GM12801 (cell line): ENCODE results near the gene XRCC6.

Experiments used
- TF ChIP-seq, protein P1 (sequence below): IDR thresholded peaks from one replicate; pipeline ENCODE4 v1.5.1; 2011; ENCODE audit warnings: control low read depth; ENCODE audit not compliant: insufficient read length; ENCODE audit errors: extremely low read depth

The XRCC6 gene

DNA sequence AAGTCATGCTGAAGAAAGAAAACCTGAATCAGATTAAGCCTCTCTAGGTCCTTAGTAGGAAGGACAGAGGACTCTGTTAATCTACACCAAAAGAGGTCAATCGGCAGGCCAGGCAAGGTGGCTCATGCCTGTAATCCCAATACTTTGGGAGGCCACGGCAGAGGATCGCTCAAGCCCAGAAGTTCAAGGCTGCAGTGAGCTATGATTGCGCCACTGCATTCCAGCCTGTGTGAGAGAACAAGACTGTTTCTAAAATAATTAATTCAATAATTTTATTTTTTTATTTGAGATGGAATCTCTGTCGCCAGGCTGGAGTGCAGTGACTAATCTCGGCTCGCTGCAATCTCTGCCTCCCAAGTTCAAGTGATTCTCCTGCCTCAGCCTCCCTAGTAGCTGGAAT, 4.5 kb downstream of the XRCC6 start:
- TF ChIP-seq, protein P1, sequence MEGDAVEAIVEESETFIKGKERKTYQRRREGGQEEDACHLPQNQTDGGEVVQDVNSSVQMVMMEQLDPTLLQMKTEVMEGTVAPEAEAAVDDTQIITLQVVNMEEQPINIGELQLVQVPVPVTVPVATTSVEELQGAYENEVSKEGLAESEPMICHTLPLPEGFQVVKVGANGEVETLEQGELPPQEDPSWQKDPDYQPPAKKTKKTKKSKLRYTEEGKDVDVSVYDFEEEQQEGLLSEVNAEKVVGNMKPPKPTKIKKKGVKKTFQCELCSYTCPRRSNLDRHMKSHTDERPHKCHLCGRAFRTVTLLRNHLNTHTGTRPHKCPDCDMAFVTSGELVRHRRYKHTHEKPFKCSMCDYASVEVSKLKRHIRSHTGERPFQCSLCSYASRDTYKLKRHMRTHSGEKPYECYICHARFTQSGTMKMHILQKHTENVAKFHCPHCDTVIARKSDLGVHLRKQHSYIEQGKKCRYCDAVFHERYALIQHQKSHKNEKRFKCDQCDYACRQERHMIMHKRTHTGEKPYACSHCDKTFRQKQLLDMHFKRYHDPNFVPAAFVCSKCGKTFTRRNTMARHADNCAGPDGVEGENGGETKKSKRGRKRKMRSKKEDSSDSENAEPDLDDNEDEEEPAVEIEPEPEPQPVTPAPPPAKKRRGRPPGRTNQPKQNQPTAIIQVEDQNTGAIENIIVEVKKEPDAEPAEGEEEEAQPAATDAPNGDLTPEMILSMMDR = no peak

- TF ChIP-seq, protein P1 = no peak
Measured at GRCh38 chr22:41636467-41636866, 15.4 kb downstream of the XRCC6 start.

DNA sequence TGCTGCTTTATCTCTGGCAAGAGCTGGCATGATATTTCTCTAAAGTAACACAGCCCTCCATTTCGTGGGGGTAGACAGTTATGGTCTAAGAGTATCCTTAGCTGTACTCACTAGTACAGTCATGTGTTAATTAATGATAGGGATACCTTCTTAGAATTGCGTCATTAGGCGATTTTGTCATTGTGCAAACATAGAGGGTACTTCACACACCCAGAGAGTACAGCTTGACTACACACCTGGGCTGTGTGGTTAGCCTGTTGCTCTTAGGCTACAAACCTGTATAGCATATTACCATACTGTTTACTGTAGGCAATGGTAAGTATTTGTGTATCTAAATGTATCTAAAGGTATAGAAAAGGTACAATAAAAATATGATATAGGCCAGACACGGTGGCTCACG, 17.0 kb downstream of the XRCC6 start:
- TF ChIP-seq, protein P1 = no peak

- TF ChIP-seq, protein P1 = no peak
Measured at GRCh38 chr22:41638748-41639147, 17.7 kb downstream of the XRCC6 start.

DNA sequence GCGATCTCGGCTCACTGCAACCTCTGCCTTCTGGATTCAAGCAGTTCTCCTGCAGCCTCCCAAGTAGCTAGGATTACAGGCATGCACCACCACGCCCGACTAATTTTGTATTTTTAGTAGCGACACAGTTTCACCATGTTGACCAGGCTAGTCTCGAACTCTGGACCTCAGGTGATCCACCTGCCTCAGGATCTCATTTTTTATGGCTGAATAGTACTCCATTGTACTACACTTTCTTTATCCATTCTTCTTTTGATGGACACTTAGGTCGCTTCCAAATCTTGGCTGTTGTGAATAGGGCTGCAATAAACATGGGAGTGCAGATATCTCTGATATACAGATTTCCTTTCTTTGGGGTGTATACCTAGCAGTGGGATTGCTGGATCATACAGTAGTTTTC, 20.8 kb downstream of the XRCC6 start:
- TF ChIP-seq, protein P1 = no peak

GRCh38 chr22:41642331-41643110, 21.4 kb downstream of the XRCC6 start:
- TF ChIP-seq, protein P1 = no peak

GRCh38 chr22:41647771-41648170, 26.7 kb downstream of the XRCC6 start:
- TF ChIP-seq, protein P1 = no peak

DNA sequence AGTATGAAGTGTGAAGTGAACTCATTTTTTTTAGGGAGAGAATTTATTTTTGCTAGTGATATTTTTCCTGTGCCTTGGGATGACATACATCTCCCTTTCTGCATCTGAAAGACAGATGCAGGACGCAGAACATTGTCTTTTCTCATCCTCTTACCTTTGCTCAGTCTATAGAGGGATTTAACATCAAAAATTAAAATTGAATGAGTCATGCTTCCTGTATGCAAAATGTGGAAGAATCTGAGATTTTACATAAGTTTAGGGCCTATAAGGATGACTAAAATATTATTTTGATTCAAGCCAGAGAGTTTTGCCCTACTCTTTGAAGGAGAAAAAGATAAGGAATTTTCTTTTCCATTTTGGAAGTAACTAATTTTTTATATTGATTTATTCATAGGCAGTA, 27.3 kb downstream of the XRCC6 start:
- TF ChIP-seq, protein P1 = no peak
